GM12891 (cell line): ENCODE measurements around the gene MYLIP.

ENCODE experiments used
- POLR2A ChIP-seq: IDR thresholded peaks from 2 replicates; pipeline ENCODE4 v1.6.1; 2011; ENCODE audit warnings: low read depth, low read length, control low read depth
- POLR2AphosphoS5 ChIP-seq: IDR thresholded peaks from 2 replicates; pipeline ENCODE4 v1.6.1; 2011; ENCODE audit warnings: low read depth, low read length, control low read depth

DNA sequence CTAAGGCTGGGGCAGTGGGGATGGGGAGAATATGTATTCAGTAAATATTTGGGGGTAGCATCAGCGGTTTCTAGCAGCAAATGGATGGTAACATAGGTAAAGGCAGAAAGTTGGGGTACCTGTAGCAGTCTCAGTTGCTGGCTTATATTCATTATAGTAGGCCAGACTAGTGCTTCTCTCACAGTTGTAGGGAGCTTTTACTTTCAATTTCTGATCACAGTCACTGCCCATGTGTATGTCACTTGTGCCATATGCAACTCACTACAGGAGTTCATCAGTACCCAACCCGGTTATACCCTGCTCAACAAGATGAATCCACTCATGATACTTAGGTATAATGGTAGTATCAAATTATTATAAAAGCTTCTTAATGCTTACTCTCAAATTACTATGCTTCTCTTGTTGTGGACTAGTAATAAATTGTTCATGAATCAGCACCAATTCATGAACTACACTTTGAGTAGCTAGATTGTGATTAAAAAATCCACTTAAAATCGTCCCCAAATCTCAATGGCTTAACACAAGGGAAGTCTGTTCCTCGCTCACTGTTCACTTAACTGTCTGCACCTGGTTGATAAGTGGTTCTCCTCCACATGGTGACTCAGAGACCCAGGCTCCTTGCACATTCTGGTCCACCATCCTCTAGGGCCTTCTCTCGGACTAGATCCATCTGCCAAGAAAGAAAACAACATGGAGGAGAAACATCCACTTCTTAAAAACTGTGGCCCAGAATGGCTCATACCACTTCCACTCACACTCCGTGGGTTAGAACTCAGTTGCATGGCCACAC is 31.3 kb upstream of the MYLIP start:
- TF ChIP-seq POLR2AphosphoS5 (no peak), POLR2A (no peak)
